Frontal cortex (tissue), 4 donors: Measurements from ENCODE around the gene SPINT3. TPM values are rescaled to one million over a fixed set of nuclear protein-coding genes. Genes with fewer than 3 reads are reported as not detected.

Experiments used
- DNase-seq, 2 donors: peaks; one replicate each; pipeline ENCODE4 v3.0.0; 2012; ENCODE audit warnings: low spot score in 2 of 2
- FAIRE-seq: peaks from 2 replicates; lab custom pipeline; 2012; peaks lifted over from hg19 to GRCh38; lab: Jason Lieb, UNC
- total RNA-seq: library from RNA; depleted of rRNA; stranded (reverse); fragments of >200 nt; gene quantifications from one replicate; pipeline ENCODE4 v1.2.3, GENCODE V29; 2014
- donor health status: control.
- donor health status: control.
- donor health status: control.

The SPINT3 gene, protein sequence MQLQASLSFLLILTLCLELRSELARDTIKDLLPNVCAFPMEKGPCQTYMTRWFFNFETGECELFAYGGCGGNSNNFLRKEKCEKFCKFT
- not detected for total RNA-seq

GRCh38 chr20:45515147-45515913 is at the start of gene SPINT3:
Gene SPINT3, minus strand, starts transcription at chr20:45515622. Its CDS starts 14 bp downstream, at chr20:45515608.
- DNase-seq (no peak), FAIRE-seq (no peak)

GRCh38 chr20:45564760-45565276 is 49.4 kb upstream of the SPINT3 start:
- DNase-seq (no peak), FAIRE-seq (no peak)

DNA sequence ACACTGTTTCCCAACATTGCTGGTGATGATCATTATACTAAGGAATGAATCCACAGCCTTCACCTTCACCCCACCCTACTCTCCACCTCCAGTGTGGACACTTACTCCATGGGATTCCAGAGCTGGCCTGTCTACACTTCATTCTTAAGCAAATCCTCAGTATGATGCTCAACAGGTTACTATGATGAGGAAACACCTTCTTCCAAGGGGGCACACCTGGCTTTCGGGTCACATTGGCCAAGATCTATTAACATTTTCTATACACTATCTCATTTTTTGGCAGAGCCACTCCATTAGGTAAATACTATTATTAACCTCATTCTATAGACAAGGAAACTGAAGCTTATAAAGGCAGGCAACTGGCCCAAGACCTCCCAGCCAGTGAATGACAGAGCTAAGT is 39.8 kb upstream of the SPINT3 start:
- DNase-seq (no peak), FAIRE-seq (no peak)

DNA sequence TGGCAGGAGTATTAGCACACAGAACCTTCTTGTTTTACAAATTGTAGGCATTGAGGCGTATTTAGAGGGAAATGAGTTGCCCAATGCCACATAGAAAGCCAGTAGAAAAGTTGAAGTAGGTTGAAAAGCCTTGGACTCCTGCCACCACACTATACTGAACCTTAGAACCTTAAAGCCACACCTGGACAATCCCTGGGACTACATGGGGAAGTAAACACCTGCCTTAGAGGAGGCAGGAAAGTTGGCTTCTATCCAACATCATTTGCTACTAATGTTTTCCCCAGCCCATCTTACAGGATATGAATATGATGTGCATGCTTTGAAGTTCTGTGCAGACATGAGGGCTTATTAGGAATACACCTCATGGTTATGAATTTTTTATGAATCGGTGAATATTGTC is 37.0 kb upstream of the SPINT3 start:
- no peak for DNase-seq
- no peak for FAIRE-seq

DNA sequence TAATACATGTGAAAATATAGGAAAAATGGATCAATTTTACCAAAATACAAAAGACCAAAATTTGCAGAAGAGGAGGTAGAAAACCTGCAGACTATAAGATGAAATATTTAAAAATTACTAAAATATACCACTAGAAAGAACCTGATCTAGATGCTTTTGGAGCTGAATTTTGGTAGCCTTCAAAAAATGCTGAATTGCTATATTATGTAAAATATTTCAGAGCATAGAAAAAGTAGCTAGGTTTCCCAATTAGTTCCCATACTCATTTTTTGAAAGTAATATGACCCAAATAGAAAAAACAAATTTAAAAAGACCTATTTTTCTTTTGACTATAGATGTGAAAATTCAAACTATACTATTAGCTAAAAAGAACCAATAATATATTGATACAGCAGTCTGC is 35.3 kb upstream of the SPINT3 start:
- FAIRE-seq: no peak
- no peak for DNase-seq

GRCh38 chr20:45548410-45548809 is 33.0 kb upstream of the SPINT3 start:
- DNase-seq: no peak
- FAIRE-seq: no peak

DNA sequence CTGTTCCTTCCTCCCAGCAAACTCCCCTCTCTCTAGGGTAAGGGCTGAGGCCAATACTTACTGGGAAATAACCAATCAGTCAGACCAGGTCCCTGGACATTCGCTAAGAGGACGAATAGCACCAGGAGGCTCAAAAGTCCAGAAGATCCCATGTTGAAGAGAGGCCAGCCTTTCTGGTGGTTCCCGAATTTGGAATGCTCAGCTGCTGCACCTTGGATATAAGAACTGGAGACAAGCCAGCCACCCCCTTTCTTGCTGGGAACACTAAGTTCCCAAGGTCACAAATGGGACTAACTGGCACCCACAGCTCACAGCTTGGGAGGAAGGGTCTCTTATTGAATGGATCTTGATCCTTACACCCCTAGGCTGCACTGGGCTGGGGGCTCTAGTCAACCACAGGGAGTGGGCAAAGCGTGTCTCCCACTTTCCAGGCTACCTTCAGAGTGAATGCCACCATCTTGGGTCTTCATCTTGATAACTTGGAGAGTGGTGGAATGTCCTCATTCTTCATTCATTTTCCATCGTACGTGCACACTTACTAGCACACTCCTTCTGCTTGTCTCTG is 31.9 kb upstream of the SPINT3 start, which contains the start of gene EPPIN:
TSS of gene EPPIN (minus strand) at position 196 of the 565 bp plus-strand sequence. CDS start at position 152, 44 bp downstream.
- FAIRE-seq (no peak), DNase-seq (no peak)

GRCh38 chr20:45545754-45546453 is 30.5 kb upstream of the SPINT3 start:
- DNase-seq (peak in 1 of 2 donors; percentile 36), FAIRE-seq (no peak)

DNA sequence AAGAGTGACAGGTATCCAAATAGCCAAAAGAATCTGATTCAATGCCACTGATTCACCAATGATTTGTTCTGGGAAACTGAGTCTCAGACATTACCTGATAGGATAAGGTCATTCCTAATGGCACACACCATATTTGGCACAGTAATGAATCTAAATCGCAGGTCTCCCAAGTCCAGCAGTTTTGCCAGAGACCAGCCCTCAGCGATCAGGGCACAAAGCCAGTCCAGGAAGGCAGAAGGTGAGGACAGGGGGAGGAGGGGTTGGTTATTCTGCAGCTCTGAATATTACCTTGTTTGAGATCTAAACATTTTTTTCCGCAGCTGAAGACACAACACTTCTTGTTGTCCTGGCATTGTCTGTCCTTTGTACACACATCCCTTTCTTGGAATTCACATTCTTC is 29.9 kb upstream of the SPINT3 start:
- no peak for DNase-seq
- no peak for FAIRE-seq

DNA sequence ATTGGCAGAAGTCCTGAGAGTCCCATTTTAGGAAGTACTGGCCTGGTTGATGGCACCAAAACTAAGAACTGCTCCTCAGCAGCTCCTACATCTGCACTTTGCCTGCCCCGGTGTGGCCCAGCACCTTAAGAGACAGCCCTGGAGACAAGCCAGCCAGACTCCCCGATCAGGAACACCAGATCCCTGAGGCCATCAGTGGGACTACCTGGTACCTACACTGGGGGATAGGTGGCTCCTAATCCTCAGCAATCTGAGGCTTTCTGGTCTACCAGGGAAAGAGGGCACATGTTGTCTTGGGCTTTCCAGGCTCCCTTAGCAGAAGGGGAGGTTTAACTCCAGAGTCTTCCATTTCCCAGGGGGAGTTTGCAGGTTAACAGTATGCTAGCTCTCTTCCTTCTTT is 24.0 kb upstream of the SPINT3 start, which contains the start of gene WFDC6:
TSS of gene WFDC6 (minus strand) at position 101 of the 400 bp plus-strand sequence. CDS start at position 26, 75 bp downstream.
- no peak for DNase-seq
- FAIRE-seq: no peak

- DNase-seq (no peak), FAIRE-seq (no peak)
Measured at GRCh38 chr20:45538209-45538799, 22.9 kb upstream of the SPINT3 start.

- FAIRE-seq: no peak
- no peak for DNase-seq
Measured at GRCh38 chr20:45527294-45527693, 11.9 kb upstream of the SPINT3 start.

DNA sequence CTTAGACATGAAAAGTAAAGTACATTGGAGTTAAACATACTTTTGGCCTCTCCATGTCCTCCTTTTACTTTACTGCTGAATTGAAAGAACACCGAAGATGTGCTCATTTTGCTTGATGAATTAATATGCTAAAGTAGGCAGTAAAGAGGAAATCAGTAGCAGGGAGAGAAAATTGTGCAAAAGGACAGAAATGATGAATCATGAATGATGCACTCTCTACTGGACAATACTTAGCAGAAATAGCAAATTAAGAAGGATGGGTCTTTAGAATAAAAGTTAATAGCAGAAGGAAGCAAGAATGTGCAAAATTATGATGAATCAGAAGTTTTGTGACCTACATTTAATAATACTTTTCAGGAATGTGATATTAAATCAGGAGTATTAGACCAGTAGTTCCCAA is 8.4 kb upstream of the SPINT3 start:
- FAIRE-seq (no peak), DNase-seq (no peak)

DNA sequence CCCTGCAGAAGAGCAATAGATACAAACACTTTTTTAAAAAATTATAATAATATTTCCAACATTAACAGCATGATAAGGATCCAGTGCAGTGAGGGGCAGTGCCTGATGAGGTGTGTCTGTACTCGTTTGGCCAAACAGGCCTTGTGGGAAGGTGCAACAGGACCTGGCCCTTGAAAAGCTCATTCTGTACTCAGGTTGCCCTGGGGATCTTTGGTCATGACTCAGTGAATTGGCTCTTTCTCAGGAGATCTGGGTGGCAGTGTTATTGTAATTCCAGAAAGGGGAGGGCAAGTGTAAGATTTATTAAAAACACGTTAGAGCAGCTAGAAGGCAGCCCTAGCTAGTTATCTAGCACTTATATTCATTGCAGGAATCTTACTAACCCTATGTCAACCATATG is 2.9 kb upstream of the SPINT3 start:
- FAIRE-seq (no peak), DNase-seq (no peak)

- FAIRE-seq (no peak), DNase-seq (no peak)
Measured at GRCh38 chr20:45510242-45510862, 5.1 kb downstream of the SPINT3 start.

- DNase-seq: no peak
- no peak for FAIRE-seq
Measured at GRCh38 chr20:45509091-45509490, 6.3 kb downstream of the SPINT3 start.

DNA sequence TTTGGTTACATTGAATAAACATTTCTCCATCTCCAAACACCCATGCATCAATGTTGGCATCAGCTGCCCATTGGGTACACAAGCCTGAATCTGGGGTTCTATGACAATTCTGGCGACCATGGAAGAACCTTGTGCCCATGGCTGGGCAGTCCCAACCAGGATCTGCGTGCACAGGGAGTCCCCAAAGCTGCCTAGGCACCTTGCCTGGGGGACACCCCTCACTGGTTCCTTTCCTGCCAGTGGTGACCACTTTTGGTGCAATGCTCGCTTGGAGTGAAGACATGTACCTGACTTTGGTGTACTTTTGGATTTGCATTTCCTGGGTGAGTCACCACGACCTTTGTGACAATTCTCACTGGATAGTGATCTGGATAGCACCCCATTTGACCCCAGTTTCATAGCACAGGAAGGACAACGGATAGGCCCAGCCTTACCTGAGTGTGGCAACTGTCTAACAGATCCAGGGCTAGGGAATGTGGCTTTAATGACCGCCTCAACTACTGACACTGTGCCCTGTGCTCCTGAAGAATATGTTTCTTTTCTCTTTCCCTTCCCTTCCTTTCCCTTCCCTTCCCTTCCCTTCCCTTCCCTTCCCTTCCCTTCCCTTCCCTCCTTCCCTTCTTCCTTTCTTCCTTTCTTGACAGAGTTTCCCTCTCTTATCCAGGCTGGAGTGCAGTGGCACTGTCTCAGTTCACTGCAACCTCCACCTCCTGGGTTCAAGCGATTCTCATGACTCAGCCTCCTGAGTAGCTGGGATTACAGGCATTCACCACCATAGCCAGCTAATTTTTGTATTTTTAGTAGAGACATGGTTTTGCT is 7.1 kb downstream of the SPINT3 start:
- FAIRE-seq (no peak), DNase-seq (no peak)

DNA sequence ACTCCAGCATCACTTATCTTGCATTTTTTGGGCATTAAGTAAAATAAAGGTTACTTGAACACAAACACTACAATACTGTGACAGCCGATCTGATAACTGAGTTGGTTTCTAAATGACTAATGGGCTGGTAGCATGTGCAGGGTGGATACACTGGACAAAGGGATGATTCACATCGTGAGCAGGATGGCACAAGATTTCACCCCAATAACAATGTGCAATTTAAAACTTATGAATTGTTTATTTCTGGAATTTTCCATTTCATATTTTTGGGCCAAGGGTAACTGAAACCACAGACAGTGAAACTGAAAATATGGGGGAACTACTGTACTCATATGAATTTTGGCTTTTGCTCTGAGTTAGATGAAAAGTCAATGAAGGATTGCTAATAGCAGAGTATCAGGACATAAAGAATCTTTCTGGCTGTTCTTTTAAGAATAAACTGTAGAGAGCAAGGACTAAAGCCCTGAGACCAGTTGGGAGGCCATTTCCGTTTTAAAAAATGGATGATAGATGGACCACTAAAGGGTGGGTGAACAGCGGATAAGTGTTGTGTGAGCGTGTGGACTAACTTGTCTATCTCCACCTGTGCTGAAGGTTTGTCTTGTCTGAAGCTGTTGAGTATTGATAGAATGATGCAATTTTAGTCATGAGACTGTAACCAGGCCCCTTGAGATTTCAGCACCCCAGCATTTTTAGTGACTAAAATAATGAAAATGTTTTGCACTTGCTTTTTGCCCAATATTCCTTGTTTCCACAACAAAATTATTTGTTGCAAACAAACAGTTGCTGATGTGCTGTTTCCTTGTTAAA is 8.2 kb downstream of the SPINT3 start:
- FAIRE-seq: no peak
- no peak for DNase-seq
